SIG-M5 treated with dmso at 0.1 percent for 504 hours (cell line): ENCODE results near the gene CDH12.
"Not testable (repeated sequence)": the region's sequence is repeated elsewhere in the genome, so short reads cannot be mapped to it uniquely, and the experiment has no call there.

Experiments
- DNase-seq: peaks from one replicate; lab custom pipeline; 2025; ENCODE audit not compliant: unreplicated experiment; lab: John Stamatoyannopoulos, UW

Gene CDH12

GRCh38 chr5:22852807-22853660 lies at the start of gene CDH12:
Gene CDH12, minus strand, starts transcription at chr5:22853344.
- DNase-seq, result peak; percentile 60

GRCh38 chr5:22901885-22902284 lies 48.7 kb upstream of the CDH12 start:
- no peak for DNase-seq

- no peak for DNase-seq
Measured at GRCh38 chr5:22900801-22901310, 47.7 kb upstream of the CDH12 start.

GRCh38 chr5:22899341-22899740 lies 46.2 kb upstream of the CDH12 start:
- no peak for DNase-seq

GRCh38 chr5:22896152-22896551 lies 43.0 kb upstream of the CDH12 start:
- DNase-seq, result no peak

GRCh38 chr5:22892441-22892840 lies 39.3 kb upstream of the CDH12 start:
- DNase-seq, result no peak

- DNase-seq, result peak; percentile 13
Measured at GRCh38 chr5:22889720-22890119, 36.6 kb upstream of the CDH12 start.

GRCh38 chr5:22887566-22887965 lies 34.4 kb upstream of the CDH12 start:
- no peak for DNase-seq

- DNase-seq, result not testable (repeated sequence)
Measured at GRCh38 chr5:22858911-22859310, 5.8 kb upstream of the CDH12 start.

GRCh38 chr5:22855824-22856223 lies 2.7 kb upstream of the CDH12 start:
- DNase-seq, result no peak

GRCh38 chr5:22850981-22851380 lies 2.2 kb downstream of the CDH12 start:
- DNase-seq, result no peak

GRCh38 chr5:22846693-22847092 lies 6.5 kb downstream of the CDH12 start:
- no peak for DNase-seq

- no peak for DNase-seq
Measured at GRCh38 chr5:22844636-22845035, 8.5 kb downstream of the CDH12 start.

GRCh38 chr5:22844155-22844554 lies 9.0 kb downstream of the CDH12 start:
- DNase-seq, result no peak

GRCh38 chr5:22842574-22842973 lies 10.6 kb downstream of the CDH12 start:
- DNase-seq, result no peak

GRCh38 chr5:22837803-22838202 lies 15.3 kb downstream of the CDH12 start:
- DNase-seq, result no peak

GRCh38 chr5:22835686-22836085 lies 17.5 kb downstream of the CDH12 start:
- no peak for DNase-seq

- no peak for DNase-seq
Measured at GRCh38 chr5:22793463-22793862, 59.7 kb downstream of the CDH12 start.

GRCh38 chr5:22787807-22788206 lies 65.3 kb downstream of the CDH12 start:
- no peak for DNase-seq

- no peak for DNase-seq
Measured at GRCh38 chr5:22787398-22787797, 65.7 kb downstream of the CDH12 start.

- DNase-seq, result no peak
Measured at GRCh38 chr5:22780756-22781155, 72.4 kb downstream of the CDH12 start.

GRCh38 chr5:22779499-22779898 lies 73.6 kb downstream of the CDH12 start:
- DNase-seq, result peak; percentile 50

GRCh38 chr5:22776285-22776684 lies 76.9 kb downstream of the CDH12 start:
- no peak for DNase-seq
